Cardiac fibroblast (primary cell): ENCODE results near the gene SHISA4.

Experiments
- DNase-seq, 2 donors: peaks; one replicate each; pipeline versions ENCODE4 v3.0.0 to v3.0.0-alpha.2; 2010; ENCODE audit warnings: low read depth in 2 of 2
- H3K4me3 ChIP-seq, 2 donors: replicated peaks in 1 of 2; 1 replicate in 1 of 2; 2 replicates in 1 of 2; pipeline ENCODE4 v1.5.1; 2011; ENCODE audit warnings: low read depth in 2 of 2, low read length in 2 of 2, mild to moderate bottlenecking in 2 of 2, moderate library complexity in 1 of 2
- CTCF ChIP-seq: IDR thresholded peaks from one replicate; pipeline ENCODE4 v1.5.1; 2011; ENCODE audit warnings: low read depth, mild to moderate bottlenecking, low read length, inconsistent platforms

Gene SHISA4

GRCh38 chr1:201880928-201881571 lies 7.6 kb upstream of the SHISA4 start:
- no peak for TF ChIP-seq CTCF
- H3K4me3 ChIP-seq: no peak overlapping the region
- no peak for DNase-seq

DNA sequence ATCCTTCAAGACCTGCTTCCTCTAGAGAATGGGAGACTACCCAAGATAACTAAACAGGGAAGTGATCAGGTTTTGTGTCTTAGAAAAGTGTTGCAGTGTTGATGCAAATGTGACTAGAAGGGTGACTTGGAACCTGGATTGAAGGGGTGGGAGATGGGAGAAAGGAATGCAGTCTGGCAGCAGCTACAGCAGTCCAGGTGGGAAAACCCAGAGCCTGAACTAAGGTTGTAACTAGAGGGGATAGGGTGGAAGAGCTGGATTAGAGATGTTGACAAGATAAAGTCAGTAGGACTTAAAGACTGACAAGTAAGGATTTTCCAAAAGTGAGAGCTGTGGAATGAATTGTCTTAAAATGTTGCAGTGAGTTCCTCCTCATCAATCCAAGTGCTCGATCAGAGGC lies 7.1 kb upstream of the SHISA4 start:
- H3K4me3 ChIP-seq: no peak overlapping the region
- no peak for TF ChIP-seq CTCF
- no peak for DNase-seq

- peak; percentile 31 for TF ChIP-seq CTCF
- H3K4me3 ChIP-seq: no peak overlapping the region
- DNase-seq: peak in 1 of 2 donors; percentile 77
These were observed 6.0 kb upstream of the SHISA4 start for GRCh38 chr1:201882665-201883132.

- no peak for TF ChIP-seq CTCF
- no peak for DNase-seq
- no peak overlapping the region for H3K4me3 ChIP-seq
These were observed 5.4 kb upstream of the SHISA4 start for GRCh38 chr1:201883266-201883665.

- peak; percentile 53 to 70 for DNase-seq
- no peak for TF ChIP-seq CTCF
- H3K4me3 ChIP-seq: no peak overlapping the region
These were observed 4.9 kb upstream of the SHISA4 start for GRCh38 chr1:201883786-201884185.

DNA sequence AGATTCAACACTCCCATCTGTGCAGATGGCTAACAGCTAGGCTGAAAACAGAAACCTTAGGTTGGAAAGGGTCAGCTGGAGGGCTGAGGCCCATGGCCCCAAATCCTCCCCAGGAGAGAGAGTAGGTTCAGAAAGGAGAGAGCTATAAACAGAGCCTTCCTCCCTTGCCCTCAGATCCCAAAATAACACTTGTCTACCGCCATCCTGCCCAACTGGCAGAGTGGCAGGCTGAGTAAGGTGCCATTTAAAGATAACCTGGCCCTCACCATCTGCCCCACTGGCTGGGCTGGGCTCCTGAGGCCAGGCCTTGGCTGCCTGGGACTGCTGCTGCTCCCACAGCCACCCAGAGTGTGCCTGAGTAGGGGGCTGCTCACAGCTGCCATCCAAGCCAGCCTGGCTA lies 4.3 kb upstream of the SHISA4 start:
- no peak for DNase-seq
- H3K4me3 ChIP-seq: no peak overlapping the region
- TF ChIP-seq CTCF: no peak

DNA sequence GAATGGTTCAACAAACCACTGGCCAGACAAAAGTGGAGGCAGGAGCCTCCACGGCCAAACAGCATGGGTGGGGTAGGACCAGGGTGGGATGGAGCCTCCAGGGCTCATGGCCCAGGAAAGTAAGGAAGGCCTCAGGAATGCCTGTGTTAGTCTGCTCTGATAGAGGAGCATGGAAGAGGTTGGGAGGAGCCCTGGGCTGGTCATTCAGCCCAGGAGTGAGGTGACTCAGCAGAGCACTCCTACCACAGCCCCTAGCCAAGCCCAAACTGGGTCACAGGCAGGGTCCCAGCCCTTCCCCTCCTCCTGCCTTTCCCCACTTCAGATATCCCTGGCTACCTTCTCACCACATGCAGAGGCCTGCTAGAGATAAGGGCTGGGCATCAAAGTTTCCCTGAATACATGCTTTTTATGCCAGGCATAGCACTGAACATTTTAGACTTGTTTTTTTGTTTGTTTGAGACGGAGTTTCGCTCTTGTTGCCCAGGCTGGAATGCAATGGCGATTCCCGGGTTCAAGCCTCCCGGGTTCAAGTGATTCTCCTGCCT lies 3.1 kb upstream of the SHISA4 start:
- TF ChIP-seq CTCF: no peak
- H3K4me3 ChIP-seq: no peak overlapping the region
- peak; percentile 49 to 53 for DNase-seq
